HEK293T (cell line): ENCODE data around the gene PRRT1B.
A peak's percentile ranks its signal among the peaks of the same experiment; 100 is the strongest.

ENCODE experiments used
- CTCF ChIA-PET: fragments of 350-600 bp; formaldehyde crosslinking; extraction: SDS; loops from one replicate; lab custom pipeline; 2021; ENCODE audit warnings: antibody characterized with exemption, inconsistent platforms; lab: Yijun Ruan, JAX
- POLR2A ChIA-PET: fragments of 350-600 bp; formaldehyde crosslinking; extraction: SDS; loops from one replicate; lab custom pipeline; 2020; ENCODE audit warnings: antibody characterized with exemption, inconsistent platforms; lab: Yijun Ruan, JAX
- DNase-seq: peaks from one replicate; pipeline ENCODE4 v3.0.0; 2012; ENCODE audit warnings: mixed read lengths; ENCODE audit errors: extremely low spot score
- ARNT ChIP-seq: fragments of 450-650 bp; IDR thresholded peaks from 2 replicates; pipeline ENCODE4 v1.6.1; 2017; ENCODE audit warnings: mild to moderate bottlenecking
- BHLHE40 ChIP-seq: fragments of 450-650 bp; IDR thresholded peaks from 2 replicates; pipeline ENCODE4 v1.6.1; 2016; ENCODE audit warnings: mild to moderate bottlenecking, moderate library complexity, borderline replicate concordance
- CTBP1 ChIP-seq: fragments of 450-650 bp; IDR thresholded peaks from 2 replicates; pipeline ENCODE4 v1.6.1; 2016; ENCODE audit warnings: borderline replicate concordance
- ELF4 ChIP-seq: fragments of 450-650 bp; IDR thresholded peaks from 2 replicates; pipeline ENCODE4 v1.6.1; 2017; ENCODE audit warnings: antibody characterized with exemption
- FOXA1 ChIP-seq: fragments of 450-650 bp; IDR thresholded peaks from 2 replicates; pipeline ENCODE4 v1.6.1; 2016; ENCODE audit warnings: mild to moderate bottlenecking
- FOXK2 ChIP-seq: fragments of 450-650 bp; IDR thresholded peaks from 2 replicates; pipeline ENCODE4 v1.6.1; 2016; ENCODE audit warnings: mild to moderate bottlenecking
- FOXM1 ChIP-seq: fragments of 450-650 bp; IDR thresholded peaks from 2 replicates; pipeline ENCODE4 v1.6.1; 2017; ENCODE audit warnings: mild to moderate bottlenecking, borderline replicate concordance
- HDGF ChIP-seq: fragments of 450-650 bp; IDR thresholded peaks from 2 replicates; pipeline ENCODE4 v1.6.1; 2017; ENCODE audit warnings: antibody characterized with exemption, borderline replicate concordance
- L3MBTL2 ChIP-seq: fragments of 450-650 bp; conservative IDR thresholded peaks from 2 replicates; pipeline ENCODE4 v1.6.1; 2016; ENCODE audit warnings: mild to moderate bottlenecking
- LEF1 ChIP-seq: fragments of 450-650 bp; IDR thresholded peaks from 2 replicates; pipeline ENCODE4 v1.6.1; 2017; ENCODE audit warnings: mild to moderate bottlenecking, borderline replicate concordance
- NFRKB ChIP-seq: fragments of 450-650 bp; IDR thresholded peaks from 2 replicates; pipeline ENCODE4 v1.6.1; 2016; ENCODE audit warnings: mild to moderate bottlenecking, moderate library complexity
- SP1 ChIP-seq: fragments of 450-650 bp; IDR thresholded peaks from 2 replicates; pipeline ENCODE4 v1.6.1; 2017
- SUZ12 ChIP-seq: fragments of 450-650 bp; IDR thresholded peaks from 2 replicates; pipeline ENCODE4 v1.6.1; 2016; ENCODE audit warnings: mild to moderate bottlenecking
- TARDBP ChIP-seq: fragments of 450-650 bp; IDR thresholded peaks from 2 replicates; pipeline ENCODE4 v1.6.1; 2016
- ZNF384 ChIP-seq: fragments of 450-650 bp; IDR thresholded peaks from 2 replicates; pipeline ENCODE4 v1.6.1; 2016
- TF ChIP-seq, protein P1 (sequence below): fragments of 450-650 bp; IDR thresholded peaks from 2 replicates; pipeline ENCODE4 v1.6.1; 2016

PRRT1B gene

GRCh38 chr9:131589124-131589711 is 43.9 kb downstream of the PRRT1B start:
- no peak for DNase-seq
- POLR2A ChIA-PET, result no interaction called here
- TF ChIP-seq BHLHE40, result no peak
- no peak for TF ChIP-seq LEF1
- no peak for TF ChIP-seq ZNF384
- no peak for TF ChIP-seq ARNT
- no peak for TF ChIP-seq FOXK2
- TF ChIP-seq ELF4, result no peak
- no peak for TF ChIP-seq SP1
- no peak for TF ChIP-seq L3MBTL2
- TF ChIP-seq NFRKB, result no peak
- TF ChIP-seq FOXA1, result no peak
- TF ChIP-seq, protein P1, sequence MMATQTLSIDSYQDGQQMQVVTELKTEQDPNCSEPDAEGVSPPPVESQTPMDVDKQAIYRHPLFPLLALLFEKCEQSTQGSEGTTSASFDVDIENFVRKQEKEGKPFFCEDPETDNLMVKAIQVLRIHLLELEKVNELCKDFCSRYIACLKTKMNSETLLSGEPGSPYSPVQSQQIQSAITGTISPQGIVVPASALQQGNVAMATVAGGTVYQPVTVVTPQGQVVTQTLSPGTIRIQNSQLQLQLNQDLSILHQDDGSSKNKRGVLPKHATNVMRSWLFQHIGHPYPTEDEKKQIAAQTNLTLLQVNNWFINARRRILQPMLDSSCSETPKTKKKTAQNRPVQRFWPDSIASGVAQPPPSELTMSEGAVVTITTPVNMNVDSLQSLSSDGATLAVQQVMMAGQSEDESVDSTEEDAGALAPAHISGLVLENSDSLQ, result no peak
- no peak for TF ChIP-seq FOXM1
- no peak for TF ChIP-seq TARDBP
- TF ChIP-seq CTBP1, result no peak
- no peak for TF ChIP-seq SUZ12
- no peak for TF ChIP-seq HDGF
- CTCF ChIA-PET, result no interaction called here

DNA sequence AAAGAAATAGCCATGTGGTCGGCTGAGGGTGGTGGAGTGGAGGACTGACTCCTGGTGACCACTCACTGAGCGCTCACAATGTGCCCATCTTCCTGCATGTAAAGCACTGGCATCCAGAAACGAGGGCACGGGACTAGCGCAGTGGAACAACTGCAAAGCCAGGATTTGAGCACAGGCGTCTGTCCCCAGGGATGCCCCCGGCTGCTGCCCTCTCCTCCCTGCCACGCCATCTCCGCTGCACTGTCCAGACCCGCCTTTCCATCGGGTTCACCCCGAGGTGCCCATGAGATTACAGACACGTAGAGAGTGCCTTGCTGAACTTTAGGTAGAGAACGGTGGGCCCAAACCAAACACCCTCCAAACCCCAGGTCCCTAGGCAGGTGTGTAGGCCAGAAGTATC is 44.7 kb downstream of the PRRT1B start:
- ChIA-PET POLR2A (no interaction called here), CTCF (no interaction called here)
- DNase-seq, result no peak
- no peak for TF ChIP-seq CTBP1
- TF ChIP-seq SP1, result no peak
- TF ChIP-seq L3MBTL2, result no peak
- TF ChIP-seq SUZ12, result no peak
- TF ChIP-seq FOXM1, result no peak
- TF ChIP-seq ARNT, result no peak
- no peak for TF ChIP-seq TARDBP
- no peak for TF ChIP-seq HDGF
- no peak for TF ChIP-seq FOXK2
- TF ChIP-seq ELF4, result no peak
- TF ChIP-seq ZNF384, result no peak
- TF ChIP-seq LEF1, result no peak
- TF ChIP-seq NFRKB, result no peak
- no peak for TF ChIP-seq FOXA1
- no peak for TF ChIP-seq BHLHE40
- TF ChIP-seq, protein P1, result no peak

DNA sequence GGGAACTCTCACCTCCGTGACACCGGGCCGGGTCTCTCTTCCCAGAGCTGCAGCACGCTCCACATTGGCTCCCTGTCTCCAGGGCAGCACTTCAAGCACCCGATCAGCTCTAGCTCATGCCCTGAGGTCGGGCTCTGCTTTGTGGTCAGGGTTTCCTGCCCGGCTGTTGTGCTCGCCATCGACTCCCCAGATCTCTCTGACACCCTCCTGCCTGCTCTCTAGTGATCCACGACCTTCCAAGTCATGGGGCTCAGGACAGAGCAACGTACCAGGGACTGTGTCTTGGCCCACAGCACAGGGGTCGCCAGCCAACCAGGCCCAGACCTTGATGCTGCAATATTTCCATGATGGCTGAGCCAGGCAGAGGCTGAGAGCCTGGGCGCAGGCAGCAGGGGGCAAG is 45.1 kb downstream of the PRRT1B start:
- CTCF ChIA-PET, result no interaction called here
- TF ChIP-seq SUZ12 (no peak), FOXA1 (no peak), FOXK2 (no peak), FOXM1 (no peak)
- DNase-seq, result no peak
- POLR2A ChIA-PET, result no interaction called here

DNA sequence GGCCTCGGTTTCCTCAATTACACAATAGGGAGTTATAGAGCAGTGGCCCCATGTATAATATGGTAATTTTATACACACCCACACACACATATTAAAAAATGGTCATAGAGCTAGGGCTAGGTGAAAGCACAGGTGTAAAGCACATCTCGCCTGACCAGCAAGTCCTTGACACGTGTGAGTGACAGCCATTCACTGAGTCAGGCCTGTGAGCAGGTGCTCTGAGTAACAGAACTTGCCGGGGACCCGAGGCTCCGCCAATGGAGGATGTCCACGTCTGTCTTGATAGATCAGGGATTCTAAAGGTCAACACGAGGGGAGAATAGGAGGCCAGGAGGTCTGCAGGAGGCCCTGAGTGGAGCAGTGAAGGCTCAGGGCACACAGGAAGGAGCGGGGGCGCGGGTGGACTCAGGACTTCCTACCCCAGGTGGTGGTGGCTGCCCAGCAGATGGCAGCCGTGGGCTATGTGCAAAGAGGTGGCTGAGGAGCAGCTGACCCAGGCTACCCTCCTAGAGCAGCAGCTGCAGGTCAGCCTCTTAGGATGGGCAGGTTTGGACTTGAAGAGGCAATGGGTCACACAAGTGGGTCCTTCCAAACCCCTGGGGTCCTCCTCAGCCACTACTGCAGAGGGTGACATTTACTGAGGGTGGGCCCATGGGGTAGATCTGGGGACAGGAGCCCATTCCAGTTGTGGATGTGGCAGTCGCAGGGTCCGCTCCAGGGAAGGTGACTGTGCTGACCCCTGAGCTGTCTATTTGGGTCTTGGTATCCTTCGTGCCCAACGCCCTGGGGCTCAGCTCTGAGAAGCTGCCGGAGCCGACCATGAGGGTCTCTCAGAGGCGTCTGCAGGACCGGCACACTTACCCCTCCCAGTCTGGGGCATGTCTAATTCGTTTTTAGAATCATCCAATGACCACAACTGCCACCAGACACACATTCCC is 45.9 kb downstream of the PRRT1B start:
- DNase-seq, result peak; percentile 79
- ChIA-PET CTCF (interaction anchor here (0.7 to 1.4 kb wide), 6 partner anchors 18 to 155 kb away, joined by 3 to 7 read pairs (median 5); no protein-coding TSS in a partner anchor), POLR2A (interaction anchor here (1.2 kb wide), 1 partner anchor 148 kb away, joined by 4 read pairs; no protein-coding TSS in a partner anchor)
- TF ChIP-seq TARDBP (no peak), SUZ12 (no peak), LEF1 (no peak), CTBP1 (no peak), SP1 (no peak), FOXA1 (no peak), ARNT (no peak), FOXM1 (no peak), NFRKB (no peak), BHLHE40 (no peak), ZNF384 (no peak)
- TF ChIP-seq, protein P1, result no peak

DNA sequence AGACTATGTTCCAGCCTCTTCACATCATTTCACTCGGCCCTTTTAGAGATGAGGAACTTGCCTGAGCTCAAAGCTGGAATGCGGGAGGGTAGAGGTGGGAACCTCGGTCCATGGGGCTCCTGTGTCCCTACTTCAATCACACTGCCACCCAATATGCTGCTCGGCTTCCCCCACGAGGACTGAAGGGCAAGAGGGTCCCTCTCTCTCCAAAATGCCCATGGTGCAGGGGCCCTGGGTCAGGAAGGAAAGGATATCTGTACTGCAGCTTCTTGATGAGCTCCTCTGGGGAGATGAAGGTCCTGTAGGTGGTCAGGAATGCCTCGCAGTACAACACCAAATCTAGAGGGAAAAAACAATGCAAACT is 46.5 kb downstream of the PRRT1B start:
- DNase-seq, result no peak
- TF ChIP-seq SP1, result no peak
- TF ChIP-seq FOXM1, result no peak
- no peak for TF ChIP-seq LEF1
- no peak for TF ChIP-seq HDGF
- no peak for TF ChIP-seq ZNF384
- TF ChIP-seq FOXK2, result no peak
- no peak for TF ChIP-seq ELF4
- no peak for TF ChIP-seq CTBP1
- POLR2A ChIA-PET, result interaction anchor here (1.2 kb wide), 1 partner anchor 148 kb away, joined by 4 read pairs; no protein-coding TSS in a partner anchor
- CTCF ChIA-PET, result interaction anchor here (0.7 to 1.4 kb wide), 6 partner anchors 18 to 154 kb away, joined by 3 to 7 read pairs (median 5); no protein-coding TSS in a partner anchor
